Transverse colon (tissue), 4 donors: Measurements from ENCODE around the gene HIP1. TPM values are rescaled to one million over a fixed set of nuclear protein-coding genes. Genes with fewer than 3 reads are reported as not detected.
A peak's percentile ranks its signal among the peaks of the same experiment; 100 is the strongest.

Source experiments
- DNase-seq: peaks from one replicate; pipeline ENCODE4 v3.0.0-alpha.2; 2019
- H3K27ac ChIP-seq, 4 donors: fragments of 200-600 bp; sonication (generic); 2 replicates each; pipeline ENCODE4 v1.5.1; 2016 to 2018; ENCODE audit warnings: inconsistent platforms in 4 of 4
- H3K27me3 ChIP-seq: fragments of 200-600 bp; sonication (generic); 2 replicates; pipeline ENCODE4 v1.5.1; 2017; ENCODE audit warnings: inconsistent platforms
- H3K36me3 ChIP-seq, 4 donors: fragments of 200-600 bp; sonication (generic); 2 replicates each; pipeline ENCODE4 v1.5.1; 2017 to 2019; ENCODE audit warnings: inconsistent platforms in 4 of 4
- H3K4me1 ChIP-seq, 4 donors: fragments of 200-600 bp; sonication (generic); 2 replicates each; pipeline ENCODE4 v1.5.1; 2017 to 2020; ENCODE audit warnings: inconsistent platforms in 4 of 4
- H3K4me3 ChIP-seq, 4 donors: fragments of 200-600 bp; sonication (generic); 1 replicate in 1 of 4; 2 replicates in 3 of 4; pipeline versions ENCODE4 v1.5.1 to v1.6.1; 2017 to 2019; ENCODE audit warnings: inconsistent platforms in 4 of 4
- H3K9me3 ChIP-seq, 2 donors: fragments of 200-600 bp; sonication (generic); 2 replicates each; pipeline ENCODE4 v1.5.1; 2017 to 2019; ENCODE audit warnings: inconsistent platforms in 2 of 2
- EP300 ChIP-seq: sonication (generic); formaldehyde crosslinking; IDR thresholded peaks from one replicate; pipeline ENCODE4 v1.6.1; 2017; ENCODE audit warnings: antibody characterized with exemption, low read depth
- POLR2A ChIP-seq: fragments of 450-650 bp; IDR thresholded peaks from one replicate; pipeline ENCODE4 v1.6.1; 2016; ENCODE audit warnings: antibody characterized with exemption, mild to moderate bottlenecking, moderate library complexity
- POLR2AphosphoS5 ChIP-seq, 3 donors: sonication (generic); formaldehyde crosslinking; IDR thresholded peaks; one replicate each; pipeline ENCODE4 v1.6.1; 2016; ENCODE audit warnings: antibody characterized with exemption in 3 of 3
- WGBS, 2 donors: methylation state at CpG; one replicate each; pipeline ENCODE4 v1.1.5; 2018; ENCODE audit warnings: low coverage in 1 of 2; 5-methylcytosine and 5-hydroxymethylcytosine counted together
- in situ Hi-C, 4 donors: fragments of 200-750 bp; cut with MboI; loops; one replicate each; pipeline versions ENCODE4 v1.15.0 to v1.15.1; 2017; ENCODE audit warnings: low sequenced_read_pairs in 3 of 4, low pct_ligation_motif_present in 1 of 4, low pct_unique_long_range_greater_than_20kb in 1 of 4
- intact Hi-C: fragments of 100-400 bp; cut with DNase I; formaldehyde crosslinking; loops from one replicate; pipeline ENCODE4 v1.15.1; 2023; ENCODE audit warnings: low total_unique reads
- total RNA-seq, 4 donors: library from RNA; depleted of rRNA; stranded (reverse); fragments of >200 nt; gene quantifications; one replicate each; pipeline ENCODE4 v1.1.0, GENCODE V29; 2016
- TF ChIP-seq, protein P1 (sequence below), 5 experiments: fragments of 200-600 bp in 3 of 5; fragments of 450-650 bp in 2 of 5; sonication (generic) in 3 of 5; IDR thresholded peaks; 1 replicate in 2 of 5; 2 replicates in 3 of 5; pipeline ENCODE4 v1.5.1; 2016 to 2017; ENCODE audit warnings: antibody characterized with exemption in 5 of 5, inconsistent platforms in 3 of 5, mild to moderate bottlenecking in 2 of 5, moderate library complexity in 1 of 5

HIP1 gene
- total RNA-seq, 4 donors from 2014 or later = 3.7 to 20.1 (median 4.7) TPM

DNA sequence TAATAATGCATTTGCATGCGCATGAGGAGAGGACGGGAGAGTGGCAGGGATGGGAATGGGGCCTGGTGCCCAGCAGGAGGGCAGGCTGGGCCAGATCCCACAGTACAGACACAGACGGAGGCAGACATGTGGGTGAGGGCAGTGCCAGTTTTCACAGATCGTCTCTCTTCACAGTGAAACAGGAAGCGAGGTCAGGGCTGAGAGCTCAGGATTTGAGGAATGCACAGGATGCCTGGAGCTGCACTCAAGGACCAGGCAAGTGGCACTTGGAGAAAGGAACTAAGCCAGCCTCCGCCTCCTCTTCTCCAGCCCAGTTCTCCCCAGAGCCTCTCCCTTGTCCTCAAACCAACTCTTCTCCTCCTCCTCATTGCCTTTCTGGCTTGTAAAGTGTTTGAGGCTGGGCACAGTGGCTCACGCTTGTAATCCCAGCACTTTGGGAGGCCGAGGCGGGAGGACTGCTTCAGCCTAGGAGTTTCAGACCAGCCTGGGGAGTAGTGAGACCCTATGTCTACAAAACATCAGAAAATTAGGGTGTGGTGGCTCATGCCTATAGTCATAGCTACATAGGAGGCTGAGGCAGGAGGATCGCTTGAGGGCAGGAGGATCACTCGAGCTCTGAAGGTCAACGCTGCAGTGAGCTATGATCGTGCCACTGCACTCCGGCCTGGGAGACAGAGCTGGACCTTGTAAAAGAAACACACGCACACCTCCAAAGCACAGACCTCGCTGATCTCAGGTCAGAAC is 115.2 kb downstream of the HIP1 start:
- DNase-seq = no peak
- Histone ChIP-seq H3K4me1 (no peaks in the 10 kb centered on the region), H3K27ac (no peak overlapping the region), H3K27me3 (no peaks in the 10 kb centered on the region), H3K36me3 (no peaks in the 10 kb centered on the region), H3K4me3 (no peak overlapping the region), H3K9me3 (no peaks in the 10 kb centered on the region)
- 83 to 93% methylated on average over 8 to 16 of the region's 16 CpGs for WGBS, 2 donors
- intact Hi-C loops = no loop called here
- TF ChIP-seq, protein P1, sequence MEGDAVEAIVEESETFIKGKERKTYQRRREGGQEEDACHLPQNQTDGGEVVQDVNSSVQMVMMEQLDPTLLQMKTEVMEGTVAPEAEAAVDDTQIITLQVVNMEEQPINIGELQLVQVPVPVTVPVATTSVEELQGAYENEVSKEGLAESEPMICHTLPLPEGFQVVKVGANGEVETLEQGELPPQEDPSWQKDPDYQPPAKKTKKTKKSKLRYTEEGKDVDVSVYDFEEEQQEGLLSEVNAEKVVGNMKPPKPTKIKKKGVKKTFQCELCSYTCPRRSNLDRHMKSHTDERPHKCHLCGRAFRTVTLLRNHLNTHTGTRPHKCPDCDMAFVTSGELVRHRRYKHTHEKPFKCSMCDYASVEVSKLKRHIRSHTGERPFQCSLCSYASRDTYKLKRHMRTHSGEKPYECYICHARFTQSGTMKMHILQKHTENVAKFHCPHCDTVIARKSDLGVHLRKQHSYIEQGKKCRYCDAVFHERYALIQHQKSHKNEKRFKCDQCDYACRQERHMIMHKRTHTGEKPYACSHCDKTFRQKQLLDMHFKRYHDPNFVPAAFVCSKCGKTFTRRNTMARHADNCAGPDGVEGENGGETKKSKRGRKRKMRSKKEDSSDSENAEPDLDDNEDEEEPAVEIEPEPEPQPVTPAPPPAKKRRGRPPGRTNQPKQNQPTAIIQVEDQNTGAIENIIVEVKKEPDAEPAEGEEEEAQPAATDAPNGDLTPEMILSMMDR (IDR thresholded peaks at IDR 0.05) = no peak
- in situ Hi-C loops = no loop called here

DNA sequence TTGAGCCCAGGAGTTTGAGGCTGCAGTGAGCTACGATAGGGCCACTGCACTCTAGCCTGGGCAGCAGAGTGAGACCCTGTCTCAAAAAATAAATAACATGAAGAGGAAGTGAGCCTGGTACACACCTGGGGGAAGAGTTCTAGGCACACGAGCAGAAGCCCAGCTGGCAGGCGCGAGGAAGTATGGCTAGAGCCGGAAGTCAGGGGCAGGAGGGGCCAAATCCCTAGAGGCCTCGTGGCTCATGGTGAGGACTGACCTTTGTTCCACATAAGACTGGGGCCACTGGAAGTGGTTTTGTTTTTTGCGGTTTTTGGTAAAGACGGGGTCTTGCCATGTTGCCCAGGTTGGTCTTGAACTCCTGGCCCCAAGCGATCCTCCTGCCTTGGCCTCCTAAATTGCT is 117.6 kb downstream of the HIP1 start:
- 81 to 84% methylated on average over 6 to 9 of the region's 9 CpGs for WGBS, 2 donors
- no peak for DNase-seq
- intact Hi-C loops (no loop called here), in situ Hi-C loops (no loop called here)
- Histone ChIP-seq H3K4me3 (no peak overlapping the region), H3K4me1 (no peaks in the 10 kb centered on the region), H3K36me3 (no peaks in the 10 kb centered on the region), H3K9me3 (no peaks in the 10 kb centered on the region), H3K27me3 (no peaks in the 10 kb centered on the region), H3K27ac (no peak overlapping the region)
- TF ChIP-seq EP300 (no peak), POLR2AphosphoS5 (IDR thresholded peaks at IDR 0.05) (no peak), POLR2A (no peak)
- TF ChIP-seq, protein P1 (IDR thresholded peaks at IDR 0.05) = no peak

DNA sequence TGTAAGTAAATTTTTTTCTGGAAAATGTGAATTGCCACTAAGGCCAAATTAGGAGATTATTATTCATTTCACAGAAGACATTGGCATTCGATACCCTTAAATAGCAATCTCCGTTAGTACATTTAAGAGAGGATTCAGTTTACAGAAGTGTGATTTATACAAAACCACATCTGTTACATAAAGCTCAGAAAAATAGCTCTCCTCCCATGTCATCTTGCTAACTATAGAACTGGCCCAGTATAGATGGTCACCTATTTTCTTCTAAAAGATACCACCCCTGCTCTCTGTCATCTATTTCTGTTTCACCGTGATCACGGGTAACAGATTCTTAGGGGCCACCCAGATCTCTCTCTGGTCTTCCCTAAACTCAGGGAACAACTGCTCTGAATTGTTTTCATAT is 119.1 kb downstream of the HIP1 start:
- TF ChIP-seq EP300 (no peak), POLR2AphosphoS5 (IDR thresholded peaks at IDR 0.05) (no peak), POLR2A (no peak)
- TF ChIP-seq, protein P1 (IDR thresholded peaks at IDR 0.05) = no peak
- WGBS, 2 donors = 75 to 87% methylated on average over 4 of the region's 4 CpGs
- no peaks in the 10 kb centered on the region for H3K27me3 ChIP-seq
- H3K36me3 ChIP-seq = no peaks in the 10 kb centered on the region
- intact Hi-C loops = no loop called here
- no peak for DNase-seq
- in situ Hi-C loops = no loop called here
- no peaks in the 10 kb centered on the region for H3K4me1 ChIP-seq
- H3K27ac ChIP-seq = no peak overlapping the region
- H3K4me3 ChIP-seq = no peak overlapping the region
- H3K9me3 ChIP-seq = no peaks in the 10 kb centered on the region

DNA sequence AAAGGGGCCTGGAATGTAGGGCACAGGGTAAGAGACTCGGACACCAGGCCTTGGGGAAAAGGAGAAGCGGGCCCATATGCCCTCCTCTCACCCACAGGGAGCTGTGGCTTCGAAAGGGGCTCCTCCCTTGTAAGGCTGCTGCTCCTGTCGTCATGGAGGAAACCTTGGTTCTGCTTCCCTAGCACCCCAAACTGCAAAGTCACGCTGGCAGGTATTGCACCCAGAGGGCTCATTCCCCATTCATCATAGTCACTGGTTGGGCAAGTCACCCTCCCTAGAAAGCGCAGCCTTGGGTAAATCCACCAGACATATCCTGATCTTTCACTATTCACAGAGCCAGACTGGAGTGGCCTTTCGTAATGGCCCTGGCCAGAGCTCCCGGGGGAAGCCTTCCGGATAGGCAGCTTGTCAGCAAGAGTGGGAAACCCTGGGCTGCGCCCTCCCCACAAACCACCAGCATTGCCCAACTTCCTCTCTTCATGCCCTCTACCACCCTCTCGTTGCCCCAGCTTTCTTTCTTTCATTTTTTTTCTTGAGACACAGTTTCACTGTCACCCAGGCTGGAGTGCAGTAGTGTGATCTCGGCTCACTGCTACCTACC is 121.0 kb downstream of the HIP1 start:
- peak; percentile 45 for DNase-seq
- intact Hi-C loops (no loop called here), in situ Hi-C loops (no loop called here)
- Histone ChIP-seq H3K27me3 (no peaks in the 10 kb centered on the region), H3K27ac (peak overlapping the region in 1 of 4 donors; percentile 8), H3K4me3 (no peak overlapping the region), H3K9me3 (no peaks in the 10 kb centered on the region), H3K36me3 (no peaks in the 10 kb centered on the region), H3K4me1 (no peaks in the 10 kb centered on the region)
- WGBS, 2 donors = 50 to 68% methylated on average over 1 to 12 of the region's 12 CpGs
- no peak for TF ChIP-seq POLR2A
- TF ChIP-seq, protein P1 (IDR thresholded peaks at IDR 0.05) = no peak
- no peak for TF ChIP-seq EP300
- TF ChIP-seq POLR2AphosphoS5 (IDR thresholded peaks at IDR 0.05) = no peak
